Cardiac muscle cell (in vitro differentiated cells and primary cell): Measurements from ENCODE around the gene TNFAIP8L3. TPM values are rescaled to one million over a fixed set of nuclear protein-coding genes. Genes with fewer than 3 reads are reported as not detected.
A peak's percentile ranks its signal among the peaks of the same experiment; 100 is the strongest.

Experiments
- DNase-seq, 2 donors: peaks; one replicate each; pipeline versions ENCODE4 v3.0.0 to v3.0.0-alpha.2; 2010 to 2017; ENCODE audit warnings: low read depth in 1 of 2, low spot score in 1 of 2
- H3K27ac ChIP-seq: fragments of 200-600 bp; sonication (generic); 2 replicates; pipeline ENCODE4 v1.5.1; 2016
- H3K27me3 ChIP-seq: fragments of 200-600 bp; sonication (generic); 2 replicates; pipeline ENCODE4 v1.6.0; 2016; ENCODE audit warnings: control low read depth
- H3K36me3 ChIP-seq: fragments of 200-600 bp; sonication (generic); 2 replicates; pipeline ENCODE4 v1.5.1; 2016; ENCODE audit warnings: control low read depth
- H3K4me1 ChIP-seq: fragments of 200-600 bp; sonication (generic); 2 replicates; pipeline ENCODE4 v1.8.1; 2017; ENCODE audit warnings: low read depth, mild to moderate bottlenecking, mixed run types
- H3K4me3 ChIP-seq: fragments of 200-600 bp; sonication (generic); 2 replicates; pipeline ENCODE4 v1.5.1; 2016; ENCODE audit warnings: mild to moderate bottlenecking
- H3K9me3 ChIP-seq: fragments of 200-600 bp; sonication (generic); 2 replicates; pipeline ENCODE4 v1.5.1; 2017; ENCODE audit warnings: low read depth, mild to moderate bottlenecking, control low read depth
- polyA plus RNA-seq: library from polyadenylated mRNA; unstranded; fragments of >200 nt; fragmentation: Nextera tagmentation; extraction: Ambion mirVana; gene quantifications from 2 replicates; pipeline ENCODE4 v1.2.1, GENCODE V29; 2016
- total RNA-seq: library from RNA; depleted of rRNA; stranded (reverse); fragments of >200 nt; gene quantifications from 2 replicates; pipeline ENCODE4 v1.2.3, GENCODE V29; 2016
- TF ChIP-seq, protein P1 (sequence below): IDR thresholded peaks from 2 replicates; pipeline ENCODE4 v1.5.1; 2012; ENCODE audit warnings: low read depth, mild to moderate bottlenecking, low read length

The TNFAIP8L3 gene
- total and polyA plus RNA-seq, 2 experiments from 2014 or later, result not detected

DNA sequence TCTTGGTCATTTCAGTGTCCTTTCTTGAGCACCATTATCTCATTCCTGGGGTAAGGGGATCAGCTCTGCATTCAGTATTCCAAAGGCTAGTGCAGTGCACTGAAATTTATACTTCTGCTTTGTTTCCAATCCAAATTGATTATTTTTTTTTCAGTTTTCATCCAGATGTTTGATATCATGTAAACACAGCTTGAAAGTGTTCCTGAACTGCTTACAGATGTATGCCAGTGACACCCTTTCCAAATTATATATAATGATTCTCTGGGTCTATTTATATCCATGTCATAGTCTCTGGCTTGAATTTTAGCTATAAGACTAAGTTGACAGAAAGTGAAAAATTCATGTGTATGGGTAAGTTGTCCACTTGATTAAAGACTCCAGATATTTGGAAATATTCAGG is 11.8 kb upstream of the TNFAIP8L3 start:
- no peak for DNase-seq
- Histone ChIP-seq H3K4me3 (no peak overlapping the region), H3K36me3 (no peaks in the 10 kb centered on the region), H3K4me1 (peaks cover 5% of the 10 kb centered on the region), H3K9me3 (no peaks in the 10 kb centered on the region), H3K27ac (no peak overlapping the region), H3K27me3 (no peaks in the 10 kb centered on the region)
- TF ChIP-seq, protein P1, sequence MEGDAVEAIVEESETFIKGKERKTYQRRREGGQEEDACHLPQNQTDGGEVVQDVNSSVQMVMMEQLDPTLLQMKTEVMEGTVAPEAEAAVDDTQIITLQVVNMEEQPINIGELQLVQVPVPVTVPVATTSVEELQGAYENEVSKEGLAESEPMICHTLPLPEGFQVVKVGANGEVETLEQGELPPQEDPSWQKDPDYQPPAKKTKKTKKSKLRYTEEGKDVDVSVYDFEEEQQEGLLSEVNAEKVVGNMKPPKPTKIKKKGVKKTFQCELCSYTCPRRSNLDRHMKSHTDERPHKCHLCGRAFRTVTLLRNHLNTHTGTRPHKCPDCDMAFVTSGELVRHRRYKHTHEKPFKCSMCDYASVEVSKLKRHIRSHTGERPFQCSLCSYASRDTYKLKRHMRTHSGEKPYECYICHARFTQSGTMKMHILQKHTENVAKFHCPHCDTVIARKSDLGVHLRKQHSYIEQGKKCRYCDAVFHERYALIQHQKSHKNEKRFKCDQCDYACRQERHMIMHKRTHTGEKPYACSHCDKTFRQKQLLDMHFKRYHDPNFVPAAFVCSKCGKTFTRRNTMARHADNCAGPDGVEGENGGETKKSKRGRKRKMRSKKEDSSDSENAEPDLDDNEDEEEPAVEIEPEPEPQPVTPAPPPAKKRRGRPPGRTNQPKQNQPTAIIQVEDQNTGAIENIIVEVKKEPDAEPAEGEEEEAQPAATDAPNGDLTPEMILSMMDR, result no peak

DNA sequence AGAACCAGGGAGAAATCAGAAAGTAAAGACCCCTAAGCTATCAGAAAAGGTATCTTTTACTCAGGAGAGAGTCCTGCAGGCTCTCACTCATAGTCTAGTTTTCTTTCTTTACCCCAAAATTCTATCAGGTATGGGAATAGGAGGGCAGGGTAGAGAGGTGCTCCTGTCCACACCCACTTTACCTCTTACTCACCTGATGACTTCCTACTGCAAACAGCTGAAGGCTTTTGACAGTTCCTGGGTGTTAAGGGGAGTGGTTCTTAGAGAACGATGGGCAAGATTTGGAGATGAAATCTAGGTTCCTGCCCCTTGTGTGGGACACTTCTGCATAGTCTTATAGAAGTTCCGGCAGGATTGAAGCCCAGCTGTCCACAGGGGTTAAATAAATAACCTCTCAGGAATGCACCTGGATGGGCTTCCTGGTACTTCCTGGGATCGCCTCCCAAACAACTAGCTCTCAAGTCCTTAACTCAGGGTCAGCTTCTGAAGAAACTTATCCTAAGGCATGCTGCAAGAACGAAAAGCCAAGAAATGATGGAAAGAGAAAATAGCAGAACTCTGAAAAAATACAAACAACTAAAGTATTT is 10.8 kb upstream of the TNFAIP8L3 start:
- no peaks in the 10 kb centered on the region for H3K9me3 ChIP-seq
- H3K4me3 ChIP-seq, result no peak overlapping the region
- TF ChIP-seq, protein P1, result no peak

DNA sequence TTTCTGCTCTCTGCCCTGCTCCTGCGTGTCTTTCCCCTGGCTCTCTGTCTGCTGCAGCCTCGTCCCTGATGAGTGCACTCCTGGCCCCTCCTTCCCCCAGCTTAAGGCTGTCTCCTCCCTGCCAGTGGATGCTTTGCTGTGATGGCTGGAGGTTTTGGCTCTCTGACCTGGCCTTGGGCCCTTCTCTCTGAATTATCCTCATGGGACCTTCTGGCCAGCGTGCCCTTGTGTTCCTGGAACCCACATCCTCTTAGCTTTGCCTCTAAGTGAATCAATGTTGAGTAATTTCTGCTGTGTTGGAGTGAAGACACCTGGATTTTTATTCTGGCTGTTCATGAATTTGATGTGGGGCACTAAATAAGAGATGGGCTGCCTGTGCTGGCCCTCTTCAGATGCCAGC is 9.8 kb upstream of the TNFAIP8L3 start:
- peak in 1 of 2 donors; percentile 79 for DNase-seq

More for the DNA sequence above, 10.8 kb upstream of the TNFAIP8L3 start:
- Histone ChIP-seq H3K27ac (no peak overlapping the region), H3K4me1 (peaks cover 5% of the 10 kb centered on the region), H3K27me3 (no peaks in the 10 kb centered on the region), H3K36me3 (no peaks in the 10 kb centered on the region)
- no peak for DNase-seq

DNA sequence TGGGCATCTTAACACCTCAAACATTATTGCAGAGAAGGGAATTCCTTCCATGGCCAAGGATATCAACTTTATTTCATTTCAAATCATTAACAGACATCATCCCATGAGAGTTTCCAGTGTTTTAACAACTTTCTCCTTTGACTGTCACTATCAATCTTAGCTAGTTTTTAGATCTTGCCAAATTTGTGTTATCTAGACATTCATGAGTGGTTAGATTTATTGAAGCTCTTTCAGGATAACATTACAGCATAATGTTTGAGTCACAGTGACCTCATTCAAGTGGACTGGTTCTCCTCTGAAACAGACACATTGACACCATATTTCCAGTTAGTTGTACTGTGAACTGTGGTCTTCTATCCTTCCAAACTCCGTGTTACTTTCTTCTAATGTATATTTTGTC is 8.6 kb upstream of the TNFAIP8L3 start:
- no peaks in the 10 kb centered on the region for H3K36me3 ChIP-seq
- H3K9me3 ChIP-seq, result no peaks in the 10 kb centered on the region
- H3K27ac ChIP-seq, result no peak overlapping the region
- no peaks in the 10 kb centered on the region for H3K4me1 ChIP-seq
- no peak overlapping the region for H3K4me3 ChIP-seq
- H3K27me3 ChIP-seq, result peaks cover 15% of the 10 kb centered on the region
- TF ChIP-seq, protein P1, result no peak
- DNase-seq, result peak in 1 of 2 donors; percentile 58

More for the DNA sequence above, 9.8 kb upstream of the TNFAIP8L3 start:
- peaks cover 6% of the 10 kb centered on the region for H3K27me3 ChIP-seq
- no peak overlapping the region for H3K27ac ChIP-seq
- no peaks in the 10 kb centered on the region for H3K36me3 ChIP-seq
- H3K4me1 ChIP-seq, result peaks cover 5% of the 10 kb centered on the region
- TF ChIP-seq, protein P1, result no peak
- no peaks in the 10 kb centered on the region for H3K9me3 ChIP-seq
- H3K4me3 ChIP-seq, result no peak overlapping the region

DNA sequence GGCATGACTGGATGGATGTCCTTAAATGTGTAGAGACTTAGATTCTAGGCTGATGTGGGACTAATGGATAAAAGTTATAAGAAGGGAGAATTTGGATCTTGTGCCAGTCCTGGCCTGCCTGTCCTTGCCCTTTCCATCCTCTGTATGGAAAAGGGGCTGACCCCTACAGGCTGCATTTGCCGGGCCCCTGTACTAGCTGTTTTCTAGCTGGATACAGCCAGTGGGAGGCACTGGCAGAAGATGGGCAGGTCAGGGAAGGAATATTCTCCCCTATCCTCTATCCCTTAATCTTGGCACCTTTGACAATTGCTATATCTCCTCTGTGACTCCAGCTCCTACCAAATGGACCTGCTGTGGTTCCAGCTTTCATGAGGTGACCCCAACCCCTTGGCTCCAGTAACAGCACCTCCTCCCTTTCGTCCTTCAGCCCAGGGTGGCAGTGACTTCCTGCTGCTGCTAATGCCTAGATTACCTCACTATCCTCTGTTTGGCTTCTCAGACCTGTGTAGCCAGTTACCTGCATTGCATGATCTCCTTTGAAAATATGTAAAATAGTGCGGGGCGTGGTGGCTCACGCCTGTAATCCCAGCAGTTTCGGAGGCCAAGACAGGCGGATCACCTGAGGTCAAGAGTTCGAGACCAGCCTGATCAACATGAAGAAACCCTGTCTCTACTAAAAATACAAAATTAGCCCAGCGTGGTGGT is 6.2 kb upstream of the TNFAIP8L3 start:
- Histone ChIP-seq H3K4me3 (no peak overlapping the region), H3K4me1 (no peaks in the 10 kb centered on the region), H3K27ac (no peak overlapping the region), H3K27me3 (peaks cover 35% of the 10 kb centered on the region), H3K36me3 (no peaks in the 10 kb centered on the region), H3K9me3 (no peaks in the 10 kb centered on the region)
- TF ChIP-seq, protein P1, result no peak
- no peak for DNase-seq
